Left lung (tissue), 10 donors: ENCODE data around the gene ADGRB3. TPM values are rescaled to one million over a fixed set of nuclear protein-coding genes. Genes with fewer than 3 reads are reported as not detected.

ENCODE experiments used
- ATAC-seq: fragments of 200-7000 bp; cut with Tn5 transposase; one replicate; pipeline ENCODE4 v1.9.1; 2020; ENCODE audit warnings: moderate library complexity
- DNase-seq, 4 donors: peaks; one replicate each; pipeline ENCODE4 v3.0.0-alpha.2; 2013 to 2020
- H3K27ac ChIP-seq, 2 donors: fragments of 200-600 bp; sonication (generic) in 1 of 2; one replicate each; pipeline versions ENCODE4 v1.5.0 to v1.8.0; 2020 to 2021
- H3K27me3 ChIP-seq, 2 donors: fragments of 200-600 bp; sonication (generic) in 1 of 2; one replicate each; pipeline versions ENCODE4 v1.5.0 to v1.8.0; 2020 to 2021
- H3K36me3 ChIP-seq, 2 donors: fragments of 200-600 bp; sonication (generic) in 1 of 2; one replicate each; pipeline versions ENCODE4 v1.5.0 to v1.8.0; 2020 to 2021
- H3K4me1 ChIP-seq, 2 donors: fragments of 200-600 bp; one replicate each; pipeline ENCODE4 v1.8.0; 2021
- H3K4me3 ChIP-seq, 2 donors: fragments of 200-600 bp; sonication (generic) in 1 of 2; one replicate each; pipeline versions ENCODE4 v1.5.0 to v1.8.0; 2020 to 2021; ENCODE audit warnings: mild to moderate bottlenecking in 1 of 2
- H3K9me3 ChIP-seq, 2 donors: fragments of 200-600 bp; sonication (generic) in 1 of 2; one replicate each; pipeline versions ENCODE4 v1.5.0 to v1.8.0; 2020 to 2021
- intact Hi-C, 2 donors: fragments of 100-400 bp; cut with DNase I; formaldehyde crosslinking; loops; one replicate each; pipeline versions ENCODE4 v1.11.2 to v1.14.2; 2022
- polyA plus RNA-seq, 6 donors: library from polyadenylated mRNA; unstranded; fragments of 120-200 nt; gene quantifications; one replicate each; pipeline ENCODE4 v1.2.1, GENCODE V29; 2013; ENCODE audit not compliant: insufficient read length in 6 of 6
- total RNA-seq, 2 donors: library from RNA; stranded (reverse); fragmentation: NEBNext Ultra II Directional; extraction: Animal tissue kit (Norgen Biotek cat#: 25700); gene quantifications; one replicate each; pipeline ENCODE4 v1.2.1, GENCODE V29; 2021
- TF ChIP-seq, protein P1 (sequence below), 2 donors: fragments of 200-600 bp; sonication (generic) in 1 of 2; IDR thresholded peaks; one replicate each; pipeline versions ENCODE4 v1.5.0 to v1.8.0; 2021; ENCODE audit warnings: antibody characterized with exemption in 2 of 2
- donor health status: DM: no; HTN: yes; CAD: no.
- donor health status: DM: no; HTN: no; CAD: no.

The ADGRB3 gene
- total and polyA plus RNA-seq, 8 donors: 2.0 to 22.4 (median 13.7) TPM

DNA sequence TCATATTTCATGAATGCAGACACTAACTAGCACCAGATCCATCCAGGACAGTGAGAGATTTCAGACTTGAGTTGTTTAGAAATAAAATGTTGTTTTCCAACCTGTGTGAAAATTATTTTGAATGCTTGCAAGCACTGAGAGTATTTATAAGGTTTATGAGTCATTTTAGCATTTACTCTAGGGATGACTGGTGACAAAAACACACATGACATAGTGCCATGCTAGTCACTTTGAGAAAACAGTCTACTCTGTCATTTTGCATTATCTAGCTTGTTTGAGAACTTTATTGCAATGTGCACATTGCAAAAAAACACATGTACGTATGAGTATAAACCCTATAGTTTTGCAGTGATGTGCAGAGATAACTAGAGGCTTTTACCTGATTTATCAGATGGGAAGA is 705.1 kb downstream of the ADGRB3 start:
- intact Hi-C loops: no loop called here
- no peak overlapping the region for H3K27ac ChIP-seq
- ATAC-seq (no peak), DNase-seq (no peak)
- H3K36me3 ChIP-seq: no peaks in the 10 kb centered on the region
- no peaks in the 10 kb centered on the region for H3K4me1 ChIP-seq
- H3K4me3 ChIP-seq: no peak overlapping the region
- no peaks in the 10 kb centered on the region for H3K9me3 ChIP-seq
- TF ChIP-seq, protein P1, sequence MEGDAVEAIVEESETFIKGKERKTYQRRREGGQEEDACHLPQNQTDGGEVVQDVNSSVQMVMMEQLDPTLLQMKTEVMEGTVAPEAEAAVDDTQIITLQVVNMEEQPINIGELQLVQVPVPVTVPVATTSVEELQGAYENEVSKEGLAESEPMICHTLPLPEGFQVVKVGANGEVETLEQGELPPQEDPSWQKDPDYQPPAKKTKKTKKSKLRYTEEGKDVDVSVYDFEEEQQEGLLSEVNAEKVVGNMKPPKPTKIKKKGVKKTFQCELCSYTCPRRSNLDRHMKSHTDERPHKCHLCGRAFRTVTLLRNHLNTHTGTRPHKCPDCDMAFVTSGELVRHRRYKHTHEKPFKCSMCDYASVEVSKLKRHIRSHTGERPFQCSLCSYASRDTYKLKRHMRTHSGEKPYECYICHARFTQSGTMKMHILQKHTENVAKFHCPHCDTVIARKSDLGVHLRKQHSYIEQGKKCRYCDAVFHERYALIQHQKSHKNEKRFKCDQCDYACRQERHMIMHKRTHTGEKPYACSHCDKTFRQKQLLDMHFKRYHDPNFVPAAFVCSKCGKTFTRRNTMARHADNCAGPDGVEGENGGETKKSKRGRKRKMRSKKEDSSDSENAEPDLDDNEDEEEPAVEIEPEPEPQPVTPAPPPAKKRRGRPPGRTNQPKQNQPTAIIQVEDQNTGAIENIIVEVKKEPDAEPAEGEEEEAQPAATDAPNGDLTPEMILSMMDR (IDR thresholded peaks at IDR 0.05): no peak
- H3K27me3 ChIP-seq: no peaks in the 10 kb centered on the region

DNA sequence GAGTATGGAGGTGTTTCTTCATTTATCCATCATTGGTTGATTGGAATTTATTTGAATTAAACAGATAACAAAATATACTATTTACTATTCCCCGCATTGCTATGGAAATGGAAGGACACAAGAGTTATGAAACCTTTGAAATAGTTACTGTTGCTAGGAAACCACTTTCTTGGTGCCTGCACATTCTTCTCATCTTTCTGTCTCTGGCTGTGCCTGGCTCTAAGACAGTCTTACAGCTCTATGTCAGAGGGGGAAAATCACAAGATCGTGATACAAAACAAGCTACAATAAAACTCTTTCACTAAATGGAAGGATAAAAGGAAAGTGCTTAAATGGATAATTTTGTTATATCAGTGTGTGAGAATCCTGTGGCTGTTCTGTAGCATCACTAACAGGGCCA is 708.8 kb downstream of the ADGRB3 start:
- Histone ChIP-seq H3K4me3 (no peak overlapping the region), H3K27me3 (no peaks in the 10 kb centered on the region), H3K36me3 (no peaks in the 10 kb centered on the region), H3K27ac (peak overlapping the region in 1 of 2 donors; percentile 16), H3K4me1 (no peaks in the 10 kb centered on the region), H3K9me3 (peaks cover 0 to 2% of the 10 kb centered on the region in 2 donors)
- peak; percentile 30 for ATAC-seq
- TF ChIP-seq, protein P1 (IDR thresholded peaks at IDR 0.05): no peak
- peak in 2 of 4 donors; percentile 44 to 62 for DNase-seq
- intact Hi-C loops: no loop called here

DNA sequence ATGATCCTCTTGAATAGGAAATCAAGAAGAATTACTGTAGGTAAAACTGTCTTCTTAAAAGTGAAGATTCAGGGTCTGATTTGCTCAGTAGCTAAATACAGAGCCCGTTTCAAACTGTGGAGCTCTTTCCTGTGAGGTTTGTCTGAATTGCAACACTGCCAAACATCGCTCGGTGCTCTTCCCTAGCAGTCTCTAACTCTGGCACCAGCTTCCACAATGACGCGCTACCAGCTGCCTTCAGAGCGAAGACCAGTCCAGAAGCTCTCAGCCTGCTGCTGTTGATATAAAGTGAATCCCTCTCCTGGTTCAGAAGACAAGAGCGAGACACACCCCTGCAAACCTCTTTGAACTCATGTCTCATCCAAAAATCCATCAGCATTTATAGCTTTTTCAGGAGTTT is 714.7 kb downstream of the ADGRB3 start:
- TF ChIP-seq, protein P1 (IDR thresholded peaks at IDR 0.05): no peak
- H3K36me3 ChIP-seq: no peaks in the 10 kb centered on the region
- peak in 2 of 4 donors; percentile 63 to 67 for DNase-seq
- no peaks in the 10 kb centered on the region for H3K4me1 ChIP-seq
- no peak overlapping the region for H3K27ac ChIP-seq
- no peak overlapping the region for H3K4me3 ChIP-seq
- no peaks in the 10 kb centered on the region for H3K27me3 ChIP-seq
- no peak for ATAC-seq
- peaks cover 0 to 2% of the 10 kb centered on the region in 2 donors for H3K9me3 ChIP-seq
- intact Hi-C loops: no loop called here

DNA sequence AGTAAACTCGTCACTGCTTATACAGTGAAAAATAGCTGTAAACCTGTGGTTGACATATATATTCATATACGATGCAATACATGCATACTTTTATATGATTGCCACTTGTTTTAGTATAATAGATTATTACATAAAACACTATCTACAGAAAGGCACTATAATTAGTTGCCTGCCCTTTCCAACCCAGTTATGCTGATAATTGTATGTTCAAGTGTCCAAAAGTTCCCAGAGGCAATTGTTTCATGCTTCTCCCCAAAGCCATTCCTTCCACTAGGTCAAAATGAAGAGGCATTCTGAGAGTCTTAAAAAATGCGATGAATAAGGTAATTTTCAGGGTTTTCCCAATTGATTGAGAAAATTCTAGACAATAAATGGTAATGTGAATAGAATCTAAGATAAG is 727.1 kb downstream of the ADGRB3 start:
- intact Hi-C loops: no loop called here
- TF ChIP-seq, protein P1 (IDR thresholded peaks at IDR 0.05): no peak
- Histone ChIP-seq H3K36me3 (no peaks in the 10 kb centered on the region), H3K9me3 (no peaks in the 10 kb centered on the region), H3K4me3 (no peak overlapping the region), H3K27ac (no peak overlapping the region), H3K4me1 (no peaks in the 10 kb centered on the region), H3K27me3 (no peaks in the 10 kb centered on the region)
- DNase-seq (no peak), ATAC-seq (no peak)

DNA sequence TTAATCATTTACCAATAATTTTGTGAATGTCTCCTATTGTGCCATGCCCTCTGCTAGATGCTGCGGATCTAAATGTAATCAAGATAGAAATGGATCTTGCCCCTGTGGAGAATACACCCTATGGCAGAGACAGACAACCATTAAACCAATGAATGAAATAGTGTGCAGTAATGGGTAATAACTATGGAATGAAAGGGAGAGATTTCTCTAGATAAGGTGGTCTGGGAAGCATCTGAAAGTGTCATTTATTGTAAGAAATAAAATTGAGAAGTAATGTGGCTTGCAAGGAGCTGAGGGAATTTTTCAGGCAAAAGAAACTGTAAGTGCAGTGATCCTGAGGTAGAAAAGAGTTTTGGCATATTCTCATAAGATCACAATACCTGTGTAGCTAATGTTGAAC is 731.7 kb downstream of the ADGRB3 start:
- Histone ChIP-seq H3K27me3 (no peaks in the 10 kb centered on the region), H3K27ac (no peak overlapping the region), H3K4me1 (no peaks in the 10 kb centered on the region), H3K36me3 (no peaks in the 10 kb centered on the region), H3K9me3 (no peaks in the 10 kb centered on the region), H3K4me3 (no peak overlapping the region)
- TF ChIP-seq, protein P1 (IDR thresholded peaks at IDR 0.05): no peak
- ATAC-seq (no peak), DNase-seq (no peak)
- intact Hi-C loops: no loop called here
